Gastrocnemius medialis (tissue), 4 donors: ENCODE measurements around the gene MASP1. TPM values are rescaled to one million over a fixed set of nuclear protein-coding genes. Genes with fewer than 3 reads are reported as not detected.
A peak's percentile ranks its signal among the peaks of the same experiment; 100 is the strongest.

Source experiments
- ATAC-seq, 2 donors: fragments of 150-250 bp; one replicate each; pipeline ENCODE4 v1.9.1; 2016
- DNase-seq, 2 donors: peaks; one replicate each; pipeline ENCODE4 v3.0.0-alpha.2; 2019
- H3K27ac ChIP-seq, 4 donors: fragments of 200-600 bp; sonication (generic); 1 replicate in 1 of 4; 2 replicates in 3 of 4; pipeline ENCODE4 v1.5.1; 2016 to 2018; ENCODE audit warnings: mild to moderate bottlenecking in 2 of 4, moderate library complexity in 1 of 4
- H3K27me3 ChIP-seq, 3 donors: fragments of 200-600 bp; sonication (generic) in 2 of 3; 1 replicate in 1 of 3; 2 replicates in 2 of 3; pipeline versions ENCODE4 v1.5.1 to v1.6.0; 2016 to 2019; ENCODE audit warnings: mild to moderate bottlenecking in 1 of 3, moderate library complexity in 1 of 3
- H3K36me3 ChIP-seq, 2 donors: fragments of 200-600 bp; sonication (generic) in 1 of 2; one replicate each; pipeline ENCODE4 v1.5.1; 2017 to 2018
- H3K4me1 ChIP-seq, 2 donors: fragments of 200-600 bp; sonication (generic) in 1 of 2; one replicate each; pipeline ENCODE4 v1.5.1; 2016 to 2017; ENCODE audit warnings: mild to moderate bottlenecking in 2 of 2
- H3K4me3 ChIP-seq, 4 donors: fragments of 200-600 bp; sonication (generic) in 3 of 4; 1 replicate in 1 of 4; 2 replicates in 3 of 4; pipeline ENCODE4 v1.5.1; 2016 to 2019; ENCODE audit warnings: mild to moderate bottlenecking in 2 of 4
- H3K9me3 ChIP-seq, 3 donors: fragments of 200-600 bp; sonication (generic) in 2 of 3; 1 replicate in 1 of 3; 2 replicates in 2 of 3; pipeline ENCODE4 v1.5.1; 2016 to 2019
- CTCF ChIP-seq, 5 experiments: fragments of 450-650 bp in 3 of 5; fragments of 200-600 bp in 2 of 5; sonication (generic) in 2 of 5; IDR thresholded peaks in 4 of 5; conservative IDR thresholded peaks in 1 of 5; 1 replicate in 4 of 5; 2 replicates in 1 of 5; pipeline ENCODE4 v1.5.1; 2016 to 2019; ENCODE audit warnings: antibody characterized with exemption in 5 of 5, mild to moderate bottlenecking in 3 of 5, moderate library complexity in 3 of 5
- POLR2A ChIP-seq, 2 donors: fragments of 450-650 bp; IDR thresholded peaks; one replicate each; pipeline ENCODE4 v1.6.1; 2017; ENCODE audit warnings: antibody characterized with exemption in 2 of 2, mild to moderate bottlenecking in 2 of 2, moderate library complexity in 2 of 2
- in situ Hi-C, 4 donors: fragments of 200-750 bp; cut with MboI; loops; one replicate each; pipeline versions ENCODE4 v1.15.0 to v1.8.0; 2017; ENCODE audit warnings: low sequenced_read_pairs in 4 of 4
- intact Hi-C: fragments of 100-400 bp; cut with DNase I; formaldehyde crosslinking; loops from one replicate; pipeline ENCODE4 v1.15.1; 2023; ENCODE audit warnings: low total_unique reads
- total RNA-seq, 4 donors: library from RNA; depleted of rRNA; stranded (reverse); fragments of >200 nt; gene quantifications; one replicate each; pipeline versions ENCODE4 v1.1.0 to v1.2.3, GENCODE V29; 2016

The MASP1 gene, protein sequence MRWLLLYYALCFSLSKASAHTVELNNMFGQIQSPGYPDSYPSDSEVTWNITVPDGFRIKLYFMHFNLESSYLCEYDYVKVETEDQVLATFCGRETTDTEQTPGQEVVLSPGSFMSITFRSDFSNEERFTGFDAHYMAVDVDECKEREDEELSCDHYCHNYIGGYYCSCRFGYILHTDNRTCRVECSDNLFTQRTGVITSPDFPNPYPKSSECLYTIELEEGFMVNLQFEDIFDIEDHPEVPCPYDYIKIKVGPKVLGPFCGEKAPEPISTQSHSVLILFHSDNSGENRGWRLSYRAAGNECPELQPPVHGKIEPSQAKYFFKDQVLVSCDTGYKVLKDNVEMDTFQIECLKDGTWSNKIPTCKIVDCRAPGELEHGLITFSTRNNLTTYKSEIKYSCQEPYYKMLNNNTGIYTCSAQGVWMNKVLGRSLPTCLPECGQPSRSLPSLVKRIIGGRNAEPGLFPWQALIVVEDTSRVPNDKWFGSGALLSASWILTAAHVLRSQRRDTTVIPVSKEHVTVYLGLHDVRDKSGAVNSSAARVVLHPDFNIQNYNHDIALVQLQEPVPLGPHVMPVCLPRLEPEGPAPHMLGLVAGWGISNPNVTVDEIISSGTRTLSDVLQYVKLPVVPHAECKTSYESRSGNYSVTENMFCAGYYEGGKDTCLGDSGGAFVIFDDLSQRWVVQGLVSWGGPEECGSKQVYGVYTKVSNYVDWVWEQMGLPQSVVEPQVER
- 1 to 10 TPM in 2 of 4 donors, under 1 TPM in 2; 0.27 to 7.3 (median 2.6) TPM for total RNA-seq

- no peaks in the 10 kb centered on the region for H3K9me3 ChIP-seq
- TF ChIP-seq CTCF (IDR thresholded peaks at IDR 0.05 in 4 of 5, conservative IDR thresholded peaks at IDR 0.05 in 1 of 5) (no peak), POLR2A (IDR thresholded peaks at IDR 0.05) (no peak)
- no peaks in the 10 kb centered on the region for H3K36me3 ChIP-seq
- peaks cover 17 to 63% of the 10 kb centered on the region in 2 donors for H3K4me1 ChIP-seq
- H3K27me3 ChIP-seq = no peaks in the 10 kb centered on the region
- peak; percentile 3 to 32 for DNase-seq
- in situ Hi-C loops (loop anchor here in 1 of 4 donors (10.0 kb wide), 1 partner anchor 67 kb away; no protein-coding TSS in a partner anchor), intact Hi-C loops (no loop called here)
- H3K27ac ChIP-seq = peak within 1 kb of the TSS; percentile 63 to 73 (median 69)
- ATAC-seq = peak in 1 of 2 donors; percentile 62
- peak within 1 kb of the TSS; percentile 22 to 47 (median 34) for H3K4me3 ChIP-seq
Observed at GRCh38 chr3:187291512-187292132, at the start of gene MASP1. Gene MASP1 (minus strand): TSS chr3:187291737. CDS start chr3:187291632, 105 bp downstream.

GRCh38 chr3:187340578-187340977 is 49.0 kb upstream of the MASP1 start:
- DNase-seq = no peak
- Histone ChIP-seq H3K9me3 (no peaks in the 10 kb centered on the region), H3K36me3 (no peaks in the 10 kb centered on the region), H3K4me1 (no peaks in the 10 kb centered on the region), H3K4me3 (no peak overlapping the region), H3K27me3 (no peaks in the 10 kb centered on the region), H3K27ac (no peak overlapping the region)
- ATAC-seq = no peak
- in situ Hi-C loops (no loop called here), intact Hi-C loops (no loop called here)
- TF ChIP-seq CTCF (IDR thresholded peaks at IDR 0.05 in 4 of 5, conservative IDR thresholded peaks at IDR 0.05 in 1 of 5) = no peak

DNA sequence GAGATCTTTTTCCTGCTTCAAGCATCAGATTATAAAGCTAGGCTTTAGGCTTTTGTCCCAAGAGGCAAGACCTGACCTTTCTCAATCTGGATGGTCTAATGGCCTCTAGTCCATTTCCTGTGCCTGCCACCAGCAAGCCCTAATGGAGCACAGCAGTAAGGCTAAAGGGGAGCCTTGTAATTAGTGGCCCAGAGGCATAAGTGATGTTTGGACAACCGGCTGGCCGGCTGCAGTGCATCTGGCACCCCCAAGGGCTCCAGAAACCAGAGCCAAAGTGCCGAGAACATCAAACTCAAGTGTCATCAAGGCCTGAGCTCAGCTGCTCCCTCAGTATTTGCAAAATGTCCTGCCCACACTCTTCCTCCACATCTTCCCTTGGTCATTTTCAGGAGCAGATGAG is 44.8 kb upstream of the MASP1 start:
- no peak for DNase-seq
- in situ Hi-C loops = no loop called here

GRCh38 chr3:187334904-187335303 is 43.4 kb upstream of the MASP1 start:
- H3K4me1 ChIP-seq = no peaks in the 10 kb centered on the region
- H3K4me3 ChIP-seq = no peak overlapping the region
- ATAC-seq (no peak), DNase-seq (no peak)
- intact Hi-C loops = no loop called here
- no peaks in the 10 kb centered on the region for H3K27me3 ChIP-seq
- H3K36me3 ChIP-seq = no peaks in the 10 kb centered on the region
- no peaks in the 10 kb centered on the region for H3K9me3 ChIP-seq
- in situ Hi-C loops = no loop called here
- TF ChIP-seq POLR2A (IDR thresholded peaks at IDR 0.05) (no peak), CTCF (IDR thresholded peaks at IDR 0.05 in 4 of 5, conservative IDR thresholded peaks at IDR 0.05 in 1 of 5) (no peak)
- H3K27ac ChIP-seq = no peak overlapping the region

More for the DNA sequence above, 44.8 kb upstream of the MASP1 start:
- intact Hi-C loops = no loop called here
- Histone ChIP-seq H3K27me3 (no peaks in the 10 kb centered on the region), H3K9me3 (no peaks in the 10 kb centered on the region), H3K27ac (no peak overlapping the region), H3K36me3 (no peaks in the 10 kb centered on the region), H3K4me1 (no peaks in the 10 kb centered on the region), H3K4me3 (no peak overlapping the region)
- TF ChIP-seq CTCF (IDR thresholded peaks at IDR 0.05 in 4 of 5, conservative IDR thresholded peaks at IDR 0.05 in 1 of 5) (no peak), POLR2A (IDR thresholded peaks at IDR 0.05) (no peak)
- ATAC-seq = no peak
